ENCODE results near the gene TLNRD1.

TLNRD1 gene

GRCh38 chr15:81029414-81030300, 28.9 kb downstream of the TLNRD1 start:
- DNase-seq (ENCODE audit: low spot score) = no peak

- DNase-seq (ENCODE audit: low spot score) = no peak
Observed at GRCh38 chr15:81030301-81030750, 29.6 kb downstream of the TLNRD1 start.

GRCh38 chr15:81031203-81031602, 30.5 kb downstream of the TLNRD1 start:
- DNase-seq (ENCODE audit: low spot score) = no peak

GRCh38 chr15:81032355-81032754, 31.6 kb downstream of the TLNRD1 start:
- no peak for DNase-seq (ENCODE audit: low spot score)

- DNase-seq (ENCODE audit: low spot score) = no peak
Observed at GRCh38 chr15:81032818-81033217, 32.1 kb downstream of the TLNRD1 start.

- DNase-seq (ENCODE audit: low spot score) = no peak
Observed at GRCh38 chr15:81033508-81033907, 32.8 kb downstream of the TLNRD1 start.

- DNase-seq (ENCODE audit: low spot score) = no peak
Observed at GRCh38 chr15:81037952-81038743, 37.4 kb downstream of the TLNRD1 start.

GRCh38 chr15:81038975-81039607, 38.4 kb downstream of the TLNRD1 start:
- no peak for DNase-seq (ENCODE audit: low spot score)

- no peak for DNase-seq (ENCODE audit: low spot score)
Observed at GRCh38 chr15:81040757-81041156, 40.0 kb downstream of the TLNRD1 start.

- DNase-seq (ENCODE audit: low spot score) = no peak
Observed at GRCh38 chr15:81043281-81043934, 42.7 kb downstream of the TLNRD1 start.

GRCh38 chr15:81043935-81044575, 43.3 kb downstream of the TLNRD1 start:
- DNase-seq (ENCODE audit: low spot score) = no peak

GRCh38 chr15:81046290-81046689, 45.6 kb downstream of the TLNRD1 start:
- DNase-seq (ENCODE audit: low spot score) = no peak

- DNase-seq (ENCODE audit: low spot score) = no peak
Observed at GRCh38 chr15:81047928-81048327, 47.2 kb downstream of the TLNRD1 start.

- DNase-seq (ENCODE audit: low spot score) = no peak
Observed at GRCh38 chr15:81049835-81050234, 49.1 kb downstream of the TLNRD1 start.

- no peak for DNase-seq (ENCODE audit: low spot score)
Observed at GRCh38 chr15:81050259-81050658, 49.5 kb downstream of the TLNRD1 start.

GRCh38 chr15:81050805-81051204, 50.1 kb downstream of the TLNRD1 start:
- DNase-seq (ENCODE audit: low spot score) = no peak

GRCh38 chr15:81052046-81052445, 51.3 kb downstream of the TLNRD1 start:
- DNase-seq (ENCODE audit: low spot score) = no peak

- DNase-seq (ENCODE audit: low spot score) = no peak
Observed at GRCh38 chr15:81053621-81054020, 52.9 kb downstream of the TLNRD1 start.

GRCh38 chr15:81054236-81054635, 53.5 kb downstream of the TLNRD1 start:
- DNase-seq (ENCODE audit: low spot score) = no peak
